ENCODE results near the gene DERA. TPM values are rescaled to one million over a fixed set of nuclear protein-coding genes. Genes with fewer than 3 reads are reported as not detected.
"Not testable (repeated sequence)": the region's sequence is repeated elsewhere in the genome, so short reads cannot be mapped to it uniquely, and the experiment has no call there.

DERA gene
- total RNA-seq, 1 experiment from 2014 or later = 33.7 TPM

DNA sequence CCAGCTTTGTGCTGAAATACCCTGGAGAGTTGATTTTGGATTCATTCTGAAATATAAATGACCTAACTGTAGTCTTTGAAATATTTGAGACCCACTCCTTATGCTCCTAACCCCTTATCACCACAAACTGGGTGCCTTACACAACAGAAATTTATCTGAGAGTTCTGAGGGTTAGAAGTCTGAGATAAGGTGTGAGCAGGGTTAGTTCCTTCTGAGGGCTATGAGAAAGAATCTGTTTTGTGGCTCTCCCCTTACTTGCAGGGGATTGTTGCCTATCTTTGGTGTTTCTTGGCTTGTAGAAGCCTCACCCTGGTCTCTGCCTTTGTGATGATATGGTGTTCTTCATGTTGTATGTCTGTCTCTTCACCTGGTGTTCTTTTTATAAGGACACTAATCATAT lies 91.7 kb downstream of the DERA start:
- DNase-seq (ENCODE audit: low read depth) = no peak

DNA sequence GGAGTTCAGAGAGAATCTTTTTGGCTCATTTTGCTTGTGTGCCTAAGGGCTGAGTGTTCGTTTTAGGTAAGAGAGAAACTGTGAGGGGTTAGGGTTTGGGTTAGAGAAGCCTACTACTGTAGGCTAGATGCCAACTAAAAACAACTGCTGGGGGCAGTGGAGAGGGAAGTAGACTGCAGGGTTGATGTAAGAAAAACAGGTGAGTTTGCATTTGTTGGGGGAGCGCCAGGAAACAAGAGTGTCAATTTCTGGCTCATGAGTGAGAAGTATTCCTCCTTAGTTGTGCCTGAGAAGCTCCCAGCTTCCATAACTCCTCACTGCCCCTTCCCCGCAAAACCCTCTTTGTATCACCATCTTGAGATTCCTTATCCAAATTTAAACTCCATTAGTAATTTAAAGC lies 92.3 kb downstream of the DERA start:
- no peak for DNase-seq (ENCODE audit: low read depth)

GRCh38 chr12:16006752-16007151 lies 95.6 kb downstream of the DERA start:
- no peak for DNase-seq (ENCODE audit: low read depth)

- DNase-seq (ENCODE audit: low read depth) = no peak
These were observed 97.3 kb downstream of the DERA start for GRCh38 chr12:16008421-16008824.

- no peak for DNase-seq (ENCODE audit: low read depth)
These were observed 101.0 kb downstream of the DERA start for GRCh38 chr12:16012117-16012516.

- DNase-seq (ENCODE audit: low read depth) = not testable (repeated sequence)
These were observed 102.6 kb downstream of the DERA start for GRCh38 chr12:16013722-16014121.

DNA sequence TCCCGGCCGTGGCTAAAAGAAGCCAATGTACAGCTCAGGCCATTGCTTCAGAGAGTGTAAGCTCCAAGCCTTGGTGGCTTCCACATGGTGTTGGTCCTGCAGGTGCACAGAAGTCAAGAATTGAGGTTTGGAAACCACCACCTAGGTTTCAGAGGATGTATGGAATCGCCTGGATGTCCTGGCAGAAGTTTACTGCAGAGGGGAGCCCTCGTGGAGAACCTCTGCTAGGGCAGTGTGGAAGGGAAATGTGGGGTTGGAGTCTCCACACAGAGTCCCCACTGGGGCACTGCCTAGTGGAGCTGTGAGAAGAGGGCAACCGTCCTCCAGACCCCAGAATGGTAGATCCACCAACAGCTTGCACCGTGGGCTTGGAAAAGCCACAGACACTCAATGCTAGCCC lies 103.3 kb downstream of the DERA start:
- not testable (repeated sequence) for DNase-seq (ENCODE audit: low read depth)

GRCh38 chr12:16016748-16017147 lies 105.6 kb downstream of the DERA start:
- DNase-seq (ENCODE audit: low read depth) = no peak

DNA sequence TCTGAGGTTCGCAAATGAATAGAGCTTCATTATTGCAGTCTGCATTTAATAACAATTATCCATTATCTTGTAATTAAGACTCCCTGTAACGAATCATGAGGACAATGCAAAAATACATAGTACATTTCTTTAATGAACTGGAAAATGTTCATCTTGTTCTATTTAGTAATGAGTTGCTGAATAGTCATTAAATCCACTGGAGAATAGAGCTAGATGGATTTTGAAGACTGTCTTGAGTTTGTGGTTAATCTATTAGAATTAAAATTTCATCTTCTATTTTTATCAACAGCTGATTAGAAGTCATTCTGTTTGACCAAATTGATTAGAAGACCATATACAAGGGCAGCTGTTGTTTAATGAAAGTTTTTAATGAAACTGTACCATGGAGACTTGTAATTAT lies 107.2 kb downstream of the DERA start:
- no peak for DNase-seq (ENCODE audit: low read depth)

DNA sequence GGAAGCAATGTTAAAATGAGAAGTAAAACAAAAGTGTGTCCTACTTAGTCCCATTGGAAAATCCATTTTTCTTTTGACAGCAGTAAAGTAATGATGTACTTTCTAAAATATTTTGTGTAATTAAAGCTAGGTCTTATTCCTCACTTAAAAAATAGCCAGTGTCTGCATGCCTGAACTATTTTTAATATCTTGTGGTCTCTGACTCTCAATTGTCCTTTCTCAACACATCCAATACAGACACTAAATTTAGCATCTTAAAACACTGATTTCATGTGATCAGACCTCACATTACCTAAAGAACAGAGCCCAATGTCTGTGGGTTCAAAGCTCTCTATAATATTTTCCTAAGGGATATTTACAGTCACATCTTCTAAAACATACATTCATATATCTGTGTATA lies 108.0 kb downstream of the DERA start:
- DNase-seq (ENCODE audit: low read depth) = no peak

GRCh38 chr12:16020031-16020430 lies 108.9 kb downstream of the DERA start:
- no peak for DNase-seq (ENCODE audit: low read depth)

DNA sequence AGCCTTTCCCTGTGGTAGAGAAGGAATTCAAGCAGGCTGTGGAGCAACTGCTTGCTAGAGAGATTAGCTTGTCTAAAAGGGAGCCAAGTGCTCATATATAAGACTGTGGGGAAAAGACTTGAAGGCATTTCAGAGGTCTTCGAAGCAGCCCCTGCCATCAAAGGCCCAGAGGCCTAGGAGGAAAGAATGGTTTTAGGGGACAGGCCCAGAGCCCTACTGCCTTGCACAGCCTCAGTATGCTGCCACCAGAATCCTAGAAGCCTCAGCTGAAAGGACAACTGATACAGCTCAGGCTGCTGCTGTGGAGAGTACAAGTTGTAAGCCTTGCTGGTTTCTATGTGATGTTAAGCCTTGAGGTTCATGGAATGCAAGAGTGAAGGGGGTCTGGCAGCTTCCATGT lies 109.9 kb downstream of the DERA start:
- DNase-seq (ENCODE audit: low read depth) = no peak

- DNase-seq (ENCODE audit: low read depth) = no peak
These were observed 110.5 kb downstream of the DERA start for GRCh38 chr12:16021676-16022075.

GRCh38 chr12:16027002-16027401 lies 115.9 kb downstream of the DERA start:
- DNase-seq (ENCODE audit: low read depth) = no peak

- DNase-seq (ENCODE audit: low read depth) = no peak
These were observed 119.6 kb downstream of the DERA start for GRCh38 chr12:16030744-16031143.

DNA sequence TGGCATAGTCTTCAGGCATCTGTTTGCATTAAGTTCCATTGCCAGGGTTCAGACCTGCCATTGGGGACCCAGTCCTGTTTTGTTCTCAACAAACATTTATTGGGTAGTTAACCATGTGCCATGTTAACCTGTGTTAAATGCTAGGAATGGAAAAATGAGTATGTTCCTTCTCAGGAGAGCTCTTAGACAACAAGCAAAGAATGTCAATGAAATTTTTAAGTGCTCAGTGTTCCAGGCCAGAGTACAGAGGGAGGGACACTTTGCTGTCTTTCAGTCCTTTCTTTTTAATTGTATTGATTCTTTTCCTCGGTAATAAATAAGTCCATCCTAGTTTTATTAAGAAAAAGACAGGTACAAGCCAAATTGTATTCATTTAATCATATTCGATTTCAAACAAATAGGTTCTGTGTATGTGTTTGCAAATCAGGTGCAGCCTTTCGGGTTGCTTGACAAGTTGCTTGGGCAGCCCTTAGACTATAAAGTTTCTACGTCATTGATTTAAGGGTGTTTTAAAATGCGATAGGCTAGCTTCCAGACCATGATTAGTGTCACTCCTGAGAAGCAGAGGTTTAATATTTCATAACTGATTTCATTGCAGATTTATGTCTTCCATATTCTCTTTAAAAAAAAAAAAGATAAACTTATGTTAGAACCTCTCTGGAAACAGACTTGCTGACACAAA lies 123.1 kb downstream of the DERA start:
- DNase-seq (ENCODE audit: low read depth) = no peak

- DNase-seq (ENCODE audit: low read depth) = no peak
These were observed 124.9 kb downstream of the DERA start for GRCh38 chr12:16036073-16036472.

- DNase-seq (ENCODE audit: low read depth) = no peak
These were observed 126.4 kb downstream of the DERA start for GRCh38 chr12:16037533-16037932.

GRCh38 chr12:16043480-16043879 lies 132.3 kb downstream of the DERA start:
- DNase-seq (ENCODE audit: low read depth) = no peak

- no peak for DNase-seq (ENCODE audit: low read depth)
These were observed 135.1 kb downstream of the DERA start for GRCh38 chr12:16046266-16046665.

DNA sequence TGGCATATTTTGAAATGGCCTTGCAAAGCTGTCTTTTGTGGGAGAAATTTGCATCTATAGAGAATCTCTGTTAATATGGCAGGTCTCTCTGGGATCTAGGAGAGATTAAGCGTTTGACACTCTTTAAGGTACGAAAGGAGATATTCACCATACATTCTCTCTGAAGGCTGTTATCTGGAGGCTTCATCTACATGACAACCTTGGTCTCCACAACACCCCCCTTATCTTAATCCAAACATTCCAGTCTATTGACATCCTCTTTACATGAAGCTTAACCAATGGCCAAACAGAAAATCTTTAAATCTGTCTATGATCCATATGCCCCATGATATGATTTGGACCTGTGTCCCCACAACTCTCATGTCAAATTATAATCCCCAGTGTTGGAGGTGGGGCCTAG lies 137.4 kb downstream of the DERA start:
- no peak for DNase-seq (ENCODE audit: low read depth)

GRCh38 chr12:16056910-16057309 lies 145.8 kb downstream of the DERA start:
- DNase-seq (ENCODE audit: low read depth) = no peak

DNA sequence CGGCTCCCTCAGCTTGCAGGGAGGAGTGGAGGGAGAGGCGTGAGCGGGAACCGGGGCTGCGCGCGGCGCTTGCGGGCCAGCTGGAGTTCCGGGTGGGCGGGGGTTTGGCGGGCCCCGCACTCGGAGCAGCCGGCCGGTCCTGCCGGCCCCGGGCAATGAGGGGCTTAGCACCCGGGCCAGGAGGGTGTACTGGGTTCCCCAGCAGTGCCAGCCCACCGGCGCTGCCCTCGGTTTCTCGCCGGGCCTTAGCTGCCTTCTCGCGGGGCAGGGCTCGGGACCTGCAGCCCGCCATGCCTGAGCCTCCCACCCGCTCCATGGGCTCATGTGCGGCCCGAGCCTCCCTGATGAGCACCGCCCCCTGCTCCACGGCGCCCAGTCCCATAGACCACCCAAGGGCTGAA lies 146.2 kb downstream of the DERA start:
- DNase-seq (ENCODE audit: low read depth) = not testable (repeated sequence)

DNA sequence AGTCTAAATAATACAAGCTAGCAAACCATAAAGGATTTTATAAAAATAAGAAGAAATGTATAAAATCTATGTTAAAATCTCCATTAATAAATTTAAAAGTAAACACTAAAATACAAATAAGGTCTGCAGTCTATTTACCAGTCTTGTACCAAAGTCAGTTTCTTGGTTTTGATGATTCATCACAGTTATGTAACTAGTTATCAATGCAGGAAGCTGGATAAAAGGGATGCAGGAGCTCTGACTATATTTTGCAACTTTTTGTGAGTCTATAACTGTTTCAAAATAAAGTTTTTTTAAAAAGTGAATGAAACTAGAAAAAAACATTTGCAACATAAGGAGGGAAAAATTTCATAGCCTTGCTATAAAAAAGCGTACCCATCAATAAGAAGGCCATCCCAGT lies 151.5 kb downstream of the DERA start:
- DNase-seq (ENCODE audit: low read depth) = no peak

Data from HT1080 (cell line).